Stimulated activated CD8-positive, alpha-beta memory T cell treated with anti-CD3 and anti-CD28 coated beads, Interleukin-7, amount 100 ng/mL, for 48 hours (primary cell): Measurements from ENCODE around the gene PTPRD.
"Not testable (repeated sequence)": the region's sequence is repeated elsewhere in the genome, so short reads cannot be mapped to it uniquely, and the experiment has no call there.

Experiments
- DNase-seq, 2 donors: peaks; one replicate each; pipeline ENCODE4 v3.0.0-alpha.2; 2020; ENCODE audit warnings: low read depth in 1 of 2; ENCODE audit errors: extremely low read depth in 1 of 2

Gene PTPRD

GRCh38 chr9:9536523-9536922 lies 1076.3 kb downstream of the PTPRD start:
- no peak for DNase-seq

- DNase-seq: no peak
Observed at GRCh38 chr9:9523476-9524139, 1089.2 kb downstream of the PTPRD start.

- DNase-seq: no peak
Observed at GRCh38 chr9:9522406-9522805, 1090.4 kb downstream of the PTPRD start.

- DNase-seq: no peak
Observed at GRCh38 chr9:9521033-9521779, 1091.6 kb downstream of the PTPRD start.

GRCh38 chr9:9504869-9505268 lies 1107.9 kb downstream of the PTPRD start:
- no peak for DNase-seq

GRCh38 chr9:9499546-9499945 lies 1113.3 kb downstream of the PTPRD start:
- DNase-seq: no peak

GRCh38 chr9:9498846-9499245 lies 1114.0 kb downstream of the PTPRD start:
- no peak for DNase-seq

- DNase-seq: no peak
Observed at GRCh38 chr9:9498128-9498527, 1114.7 kb downstream of the PTPRD start.

- DNase-seq: no peak
Observed at GRCh38 chr9:9494336-9494735, 1118.5 kb downstream of the PTPRD start.

GRCh38 chr9:9492506-9492905 lies 1120.3 kb downstream of the PTPRD start:
- DNase-seq: no peak

GRCh38 chr9:9489183-9489582 lies 1123.6 kb downstream of the PTPRD start:
- no peak for DNase-seq

GRCh38 chr9:9483175-9483574 lies 1129.6 kb downstream of the PTPRD start:
- DNase-seq: no peak

GRCh38 chr9:9478741-9479140 lies 1134.1 kb downstream of the PTPRD start:
- DNase-seq: no peak

- DNase-seq: no peak
Observed at GRCh38 chr9:9469271-9469670, 1143.5 kb downstream of the PTPRD start.

- not testable (repeated sequence) for DNase-seq
Observed at GRCh38 chr9:9441874-9442273, 1170.9 kb downstream of the PTPRD start.

- DNase-seq: no peak
Observed at GRCh38 chr9:9437641-9438040, 1175.2 kb downstream of the PTPRD start.

- DNase-seq: not testable (repeated sequence)
Observed at GRCh38 chr9:9426454-9426853, 1186.3 kb downstream of the PTPRD start.

- no peak for DNase-seq
Observed at GRCh38 chr9:9412241-9412640, 1200.6 kb downstream of the PTPRD start.

GRCh38 chr9:9410736-9411135 lies 1202.1 kb downstream of the PTPRD start:
- DNase-seq: no peak

- DNase-seq: no peak
Observed at GRCh38 chr9:9399982-9400381, 1212.8 kb downstream of the PTPRD start.

GRCh38 chr9:9396518-9396917 lies 1216.3 kb downstream of the PTPRD start:
- DNase-seq: no peak

- DNase-seq: no peak
Observed at GRCh38 chr9:9395539-9395938, 1217.3 kb downstream of the PTPRD start.

- no peak for DNase-seq
Observed at GRCh38 chr9:9392755-9393154, 1220.0 kb downstream of the PTPRD start.
